Effector memory CD4-positive, alpha-beta T cell (primary cell): ENCODE measurements around the gene PXMP4.

ENCODE experiments used
- DNase-seq, 3 donors: peaks; one replicate each; pipeline ENCODE4 v3.0.0-alpha.2; 2020
- H3K27ac ChIP-seq: 2 replicates; pipeline ENCODE4 v1.7.0; 2013; ENCODE audit warnings: mild to moderate bottlenecking, low read length, moderate library complexity; ENCODE audit not compliant: insufficient read depth, poor library complexity, severe bottlenecking
- H3K27me3 ChIP-seq: replicated peaks from 2 replicates; pipeline ENCODE4 v1.7.0; 2013; ENCODE audit warnings: mild to moderate bottlenecking, low read length; ENCODE audit not compliant: insufficient read depth, control insufficient read depth, poor library complexity, severe bottlenecking
- H3K36me3 ChIP-seq: 2 replicates; pipeline ENCODE4 v1.7.0; 2013; ENCODE audit warnings: mild to moderate bottlenecking, low read length, moderate library complexity; ENCODE audit not compliant: control insufficient read depth, insufficient read depth
- H3K4me1 ChIP-seq: 2 replicates; pipeline ENCODE4 v1.7.0; 2013; ENCODE audit warnings: low read length, mild to moderate bottlenecking; ENCODE audit not compliant: control insufficient read depth, insufficient read depth, poor library complexity, severe bottlenecking
- H3K4me3 ChIP-seq: 2 replicates; pipeline ENCODE4 v1.7.0; 2013; ENCODE audit warnings: low read length, low read depth, mild to moderate bottlenecking; ENCODE audit not compliant: insufficient read depth, poor library complexity, severe bottlenecking
- H3K9me3 ChIP-seq: 2 replicates; pipeline ENCODE4 v1.7.0; 2013; ENCODE audit warnings: mild to moderate bottlenecking, low read length, moderate library complexity; ENCODE audit not compliant: control insufficient read depth

Gene PXMP4

DNA sequence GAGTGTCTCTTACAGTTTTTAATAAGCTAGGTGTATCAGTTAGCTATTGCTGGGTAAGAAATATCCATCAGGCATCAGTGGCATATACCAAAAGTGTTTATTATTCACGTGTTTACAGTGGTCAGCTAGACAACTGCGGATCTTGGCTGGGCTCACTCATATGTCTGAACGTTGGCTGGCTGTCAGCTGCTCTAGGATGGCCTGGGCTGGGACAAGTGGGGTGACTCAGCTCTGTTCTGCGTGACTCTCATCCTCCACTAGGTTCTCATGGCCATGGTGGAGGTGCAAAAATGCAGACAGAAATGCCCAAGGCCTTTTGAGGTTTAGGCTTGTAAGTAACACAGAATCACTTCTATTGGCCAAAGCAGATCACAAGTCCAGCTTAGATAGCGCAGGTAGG is 33.7 kb upstream of the PXMP4 start:
- Histone ChIP-seq H3K4me3 (no peak overlapping the region), H3K4me1 (no peaks in the 10 kb centered on the region), H3K27ac (no peak overlapping the region), H3K36me3 (peaks cover 27% of the 10 kb centered on the region), H3K27me3 (no peaks in the 10 kb centered on the region), H3K9me3 (no peaks in the 10 kb centered on the region)
- DNase-seq = no peak

DNA sequence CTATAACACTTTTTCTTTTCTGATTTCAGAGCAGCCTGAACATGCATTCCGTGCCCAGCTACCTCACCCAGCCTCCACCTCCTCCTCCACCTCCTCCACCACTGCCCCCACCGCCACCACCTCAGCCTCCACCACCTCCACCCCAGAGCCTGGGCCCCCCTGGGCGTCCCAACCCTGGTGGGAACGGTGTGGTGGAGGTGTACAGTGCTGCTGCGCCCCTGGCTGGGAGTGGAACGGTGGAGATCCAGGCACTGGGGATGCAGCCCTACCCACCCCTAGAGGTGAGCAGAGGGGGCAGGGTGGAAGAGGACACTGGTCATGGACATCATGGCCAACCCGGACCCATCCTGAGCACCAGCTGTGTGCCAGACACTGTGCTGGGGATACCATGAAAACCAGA is 33.0 kb upstream of the PXMP4 start:
- H3K9me3 ChIP-seq = no peaks in the 10 kb centered on the region
- H3K4me1 ChIP-seq = no peaks in the 10 kb centered on the region
- H3K36me3 ChIP-seq = peaks cover 26% of the 10 kb centered on the region
- H3K27ac ChIP-seq = no peak overlapping the region
- no peak for DNase-seq
- no peak overlapping the region for H3K4me3 ChIP-seq
- H3K27me3 ChIP-seq = no peaks in the 10 kb centered on the region

DNA sequence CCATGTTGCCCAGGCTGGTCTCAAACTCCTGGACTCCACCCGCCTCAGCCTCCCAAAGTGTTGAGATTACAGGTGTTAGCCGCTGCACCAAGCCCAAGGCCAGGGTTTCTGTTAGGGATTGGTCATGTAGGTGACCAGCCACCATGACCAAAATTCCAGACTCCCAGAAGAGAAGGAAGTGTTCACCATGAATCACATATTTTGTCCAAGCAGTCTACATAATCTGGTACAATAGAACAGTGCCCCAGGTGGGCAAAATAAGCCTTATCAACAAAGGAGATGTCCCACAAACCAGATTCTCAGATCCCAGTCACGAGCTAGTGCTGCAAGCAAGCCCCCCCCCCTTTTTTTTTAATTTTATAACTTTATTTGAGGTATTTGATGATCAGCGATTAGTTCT is 31.7 kb upstream of the PXMP4 start:
- no peak for DNase-seq
- no peak overlapping the region for H3K4me3 ChIP-seq
- H3K27me3 ChIP-seq = no peaks in the 10 kb centered on the region
- H3K9me3 ChIP-seq = no peaks in the 10 kb centered on the region
- peaks cover 17% of the 10 kb centered on the region for H3K36me3 ChIP-seq
- no peaks in the 10 kb centered on the region for H3K4me1 ChIP-seq
- no peak overlapping the region for H3K27ac ChIP-seq

DNA sequence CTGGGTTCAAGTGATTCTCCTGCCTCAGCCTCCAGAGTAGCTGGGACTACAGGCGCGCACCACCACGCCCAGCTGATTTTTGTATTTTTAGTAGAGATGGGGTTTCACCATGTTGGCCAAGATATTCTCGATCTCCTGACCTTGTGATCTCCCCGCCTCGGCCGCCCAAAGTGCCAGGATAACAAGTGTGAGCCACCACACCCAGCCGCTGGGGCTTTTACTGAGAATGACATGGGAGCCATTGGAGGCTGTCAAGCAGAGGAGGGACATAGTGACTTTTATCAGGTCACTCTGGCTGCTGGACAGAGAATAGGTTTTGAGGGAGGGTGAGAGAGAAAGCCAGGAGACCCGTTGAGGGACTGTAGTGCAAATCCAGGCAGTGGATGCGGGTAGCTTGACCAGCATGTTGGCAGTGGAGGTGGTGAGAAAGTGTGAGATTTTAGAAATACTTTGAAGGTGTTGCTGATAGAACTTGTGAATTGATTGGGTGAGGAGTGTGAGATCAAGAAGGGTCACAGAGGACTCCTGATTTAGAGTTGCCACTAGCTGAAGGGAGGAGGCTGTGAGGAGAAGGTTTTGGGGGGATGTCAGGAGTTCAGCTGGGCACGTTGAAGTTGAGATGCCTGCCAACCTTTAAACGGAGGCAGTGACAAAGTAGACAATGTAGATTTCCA is 26.4 kb upstream of the PXMP4 start:
- no peak overlapping the region for H3K27ac ChIP-seq
- H3K36me3 ChIP-seq = peaks cover 3% of the 10 kb centered on the region
- no peak overlapping the region for H3K4me3 ChIP-seq
- H3K4me1 ChIP-seq = no peaks in the 10 kb centered on the region
- H3K27me3 ChIP-seq = no peaks in the 10 kb centered on the region
- H3K9me3 ChIP-seq = no peaks in the 10 kb centered on the region
- no peak for DNase-seq

DNA sequence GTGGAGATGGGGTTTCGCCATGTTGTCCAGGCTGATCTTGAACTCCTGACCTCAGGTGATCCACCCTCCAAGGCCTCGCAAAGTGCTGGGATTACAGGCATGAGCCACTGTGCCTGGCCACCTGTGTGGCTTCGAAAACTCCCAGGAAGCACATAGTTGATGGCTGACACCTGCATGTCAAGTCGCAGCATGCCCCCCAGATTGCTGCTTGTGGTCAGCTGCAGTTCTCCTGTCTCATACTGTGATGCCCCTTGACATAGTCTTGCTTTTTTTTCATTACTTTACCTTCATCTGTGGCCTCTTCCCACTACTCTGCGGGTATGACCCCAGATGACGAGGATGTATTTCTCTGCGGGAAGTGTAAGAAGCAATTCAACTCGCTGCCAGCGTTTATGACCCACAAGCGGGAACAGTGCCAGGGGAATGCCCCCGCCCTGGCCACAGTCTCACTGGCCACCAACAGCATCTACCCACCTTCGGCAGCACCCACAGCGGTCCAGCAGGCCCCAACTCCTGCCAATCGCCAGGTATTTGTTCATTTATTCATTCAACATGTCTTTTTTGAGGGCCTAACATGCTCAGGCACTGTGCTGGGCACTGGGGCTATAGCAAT is 24.8 kb upstream of the PXMP4 start:
- Histone ChIP-seq H3K4me3 (no peak overlapping the region), H3K27me3 (no peaks in the 10 kb centered on the region), H3K4me1 (no peaks in the 10 kb centered on the region), H3K36me3 (peaks cover 3% of the 10 kb centered on the region), H3K9me3 (no peaks in the 10 kb centered on the region), H3K27ac (no peak overlapping the region)
- DNase-seq = no peak

DNA sequence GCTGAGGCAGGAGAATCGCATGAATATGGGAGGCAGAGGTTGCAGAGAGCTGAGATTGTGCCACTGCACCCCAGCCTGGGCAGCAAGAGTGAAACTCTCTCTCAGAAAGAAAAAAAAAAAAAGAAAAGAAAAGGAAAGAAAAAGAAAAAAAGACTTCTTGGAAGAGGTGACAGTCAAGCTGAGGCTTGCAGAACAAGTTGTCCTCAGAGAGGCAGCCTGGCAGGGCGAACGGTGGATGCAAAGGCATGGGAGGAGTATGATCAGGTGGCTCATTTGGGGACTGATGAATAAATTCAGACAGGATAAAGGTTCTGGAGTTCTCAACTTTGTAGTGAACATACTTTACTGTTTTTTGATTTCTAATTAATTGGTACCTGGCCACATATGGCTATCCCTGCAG is 24.1 kb upstream of the PXMP4 start:
- no peaks in the 10 kb centered on the region for H3K9me3 ChIP-seq
- H3K36me3 ChIP-seq = peaks cover 3% of the 10 kb centered on the region
- no peak overlapping the region for H3K27ac ChIP-seq
- H3K4me1 ChIP-seq = no peaks in the 10 kb centered on the region
- H3K27me3 ChIP-seq = no peaks in the 10 kb centered on the region
- DNase-seq = no peak
- no peak overlapping the region for H3K4me3 ChIP-seq

DNA sequence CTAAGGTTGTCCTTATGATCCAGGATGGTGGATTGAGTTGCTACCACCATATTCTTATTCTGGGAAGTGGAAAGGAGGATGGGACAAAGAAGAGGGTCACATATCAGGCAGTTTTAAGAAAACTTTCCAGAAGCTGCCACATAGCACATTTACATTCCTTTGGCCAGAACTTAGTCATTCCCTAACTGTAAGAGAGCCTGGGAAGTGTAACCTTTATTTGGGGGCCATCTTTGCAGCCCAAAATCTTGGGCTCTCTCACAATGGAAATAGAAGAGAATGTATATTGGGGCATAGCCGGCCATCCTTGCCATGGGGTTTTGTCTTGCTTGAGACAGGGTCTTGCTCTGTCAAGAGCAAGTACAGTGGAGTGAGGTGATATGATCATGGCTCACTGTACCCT is 20.1 kb upstream of the PXMP4 start:
- Histone ChIP-seq H3K36me3 (no peaks in the 10 kb centered on the region), H3K4me1 (no peaks in the 10 kb centered on the region)

DNA sequence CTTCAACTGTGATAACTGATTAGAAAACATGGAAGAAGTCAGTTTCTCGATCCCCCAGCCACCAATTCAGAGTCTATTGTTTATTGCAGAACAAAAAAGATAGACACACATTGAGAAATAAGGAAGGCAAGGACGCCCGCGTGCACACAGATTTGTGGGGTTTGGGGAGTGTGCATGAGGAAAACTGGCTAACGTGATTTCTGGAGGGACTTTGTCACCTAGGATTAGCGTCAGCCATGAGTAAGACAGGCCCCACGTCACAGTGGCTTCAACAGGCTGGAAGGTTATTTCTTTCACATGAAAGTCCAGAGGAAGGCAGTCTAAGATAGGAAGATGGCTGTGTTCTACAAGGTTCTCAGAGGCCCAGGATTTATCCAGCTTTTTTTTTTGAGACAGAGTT is 19.4 kb upstream of the PXMP4 start:
- H3K27me3 ChIP-seq = no peaks in the 10 kb centered on the region
- H3K9me3 ChIP-seq = no peaks in the 10 kb centered on the region

More for the DNA sequence above, 20.1 kb upstream of the PXMP4 start:
- Histone ChIP-seq H3K27ac (no peak overlapping the region), H3K27me3 (no peaks in the 10 kb centered on the region), H3K4me3 (no peak overlapping the region), H3K9me3 (no peaks in the 10 kb centered on the region)
- DNase-seq = no peak

DNA sequence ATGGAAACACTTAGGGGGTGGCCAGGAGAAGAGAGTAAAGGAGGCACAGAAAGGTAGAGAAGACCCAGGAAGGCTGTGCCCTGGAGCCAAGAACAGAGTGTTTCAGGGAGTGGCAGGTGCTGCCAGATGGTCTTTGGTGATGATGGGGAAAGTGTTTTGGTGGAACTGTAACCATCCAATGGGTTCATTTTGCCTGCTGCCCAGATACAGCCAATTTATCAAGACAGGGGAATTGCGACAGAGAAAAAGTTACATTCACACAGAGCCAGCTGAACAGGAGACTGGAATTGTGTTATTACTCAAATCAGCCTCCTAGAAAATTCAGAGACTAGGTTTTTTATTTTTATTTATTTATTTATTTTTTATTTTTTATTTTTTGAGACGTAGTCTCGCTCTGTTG is 16.9 kb upstream of the PXMP4 start:
- H3K36me3 ChIP-seq = no peaks in the 10 kb centered on the region
- DNase-seq = no peak
- no peak overlapping the region for H3K27ac ChIP-seq

More for the DNA sequence above, 19.4 kb upstream of the PXMP4 start:
- Histone ChIP-seq H3K4me1 (no peaks in the 10 kb centered on the region), H3K27ac (no peak overlapping the region), H3K36me3 (no peaks in the 10 kb centered on the region), H3K4me3 (no peak overlapping the region)
- no peak for DNase-seq

DNA sequence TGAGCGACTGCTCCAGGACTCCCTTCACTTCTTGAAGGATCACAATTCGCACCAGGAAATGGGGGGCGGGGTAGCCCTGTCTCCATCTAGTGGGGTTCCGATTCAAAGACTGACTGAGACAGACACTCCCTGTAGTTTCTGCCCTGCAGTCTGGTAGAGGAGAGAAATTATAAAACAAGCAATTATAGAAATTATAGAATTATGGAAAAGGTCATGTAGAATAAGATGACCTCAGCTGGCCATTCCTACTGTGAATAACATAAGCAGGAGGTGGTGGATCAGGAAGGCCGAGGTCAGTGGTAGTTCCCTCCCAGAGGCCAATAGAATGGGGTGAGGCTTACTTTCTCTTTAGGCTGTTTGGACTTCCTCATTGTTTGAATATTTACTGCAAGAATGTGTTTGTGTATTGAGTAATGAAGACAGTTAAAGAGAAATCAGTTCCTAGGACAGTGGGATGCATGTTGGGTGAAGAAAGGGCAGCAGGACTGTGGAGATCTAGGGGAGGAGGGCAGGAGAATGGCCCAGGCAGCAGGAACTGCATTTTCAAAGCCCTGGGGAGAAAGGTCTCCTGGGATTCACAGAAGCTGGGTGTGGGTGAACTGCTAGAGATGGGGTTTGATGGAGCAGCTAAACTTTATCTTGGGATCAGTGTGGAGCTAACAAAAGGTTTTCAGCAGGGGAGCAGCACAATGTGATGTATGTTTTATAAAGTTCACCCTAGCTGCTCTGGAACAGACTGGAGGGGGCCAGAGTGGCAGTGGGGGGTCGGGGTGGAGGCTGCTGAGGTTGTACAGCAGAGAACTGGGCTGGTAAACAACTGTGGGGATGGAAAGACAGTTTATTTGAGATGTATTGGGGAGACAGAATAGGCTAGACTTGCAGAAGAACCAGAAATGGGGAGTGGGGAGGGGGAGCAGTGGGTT is 13.8 kb upstream of the PXMP4 start:
- H3K4me3 ChIP-seq = no peak overlapping the region
- no peaks in the 10 kb centered on the region for H3K36me3 ChIP-seq
- H3K27me3 ChIP-seq = no peaks in the 10 kb centered on the region
- DNase-seq = no peak
- peaks cover 3% of the 10 kb centered on the region for H3K4me1 ChIP-seq
- H3K27ac ChIP-seq = no peak overlapping the region
- no peaks in the 10 kb centered on the region for H3K9me3 ChIP-seq

More for the DNA sequence above, 16.9 kb upstream of the PXMP4 start:
- Histone ChIP-seq H3K4me1 (peaks cover 3% of the 10 kb centered on the region), H3K27me3 (no peaks in the 10 kb centered on the region), H3K4me3 (no peak overlapping the region), H3K9me3 (no peaks in the 10 kb centered on the region)
